Measurements from ENCODE around the gene PAAF1.

Gene PAAF1

GRCh38 chr11:73876424-73877310, at the start of gene PAAF1, which contains the start of gene COA4:
Gene PAAF1 (plus strand): TSS chr11:73876999. CDS start chr11:73877022, 23 bp downstream.
Gene COA4 (minus strand): TSS chr11:73876846. CDS start chr11:73873378, 3,468 bp downstream.
- DNase-seq, result peak; percentile 87
- peak within 1 kb of the TSS; percentile 55 for H3K27ac ChIP-seq
- H3K36me3 ChIP-seq (replicated peaks), result peaks cover 13% of the 10 kb centered on the region
- H3K4me3 ChIP-seq (ENCODE audit: low read depth, low read length), result peak within 1 kb of the TSS; percentile 87
- TF ChIP-seq CTCF (IDR thresholded peaks at IDR 0.05; ENCODE audit: low read depth, low read length, missing control alignments), result no peak
- no peaks in the 10 kb centered on the region for H3K27me3 ChIP-seq (replicated peaks)
- in situ Hi-C loops (cut with HindIII; ENCODE audit: low pct_ligation_motif_present, low sequenced_read_pairs), result no loop called here

- no peak overlapping the region for H3K27ac ChIP-seq
- DNase-seq, result no peak
- no peak for TF ChIP-seq CTCF (IDR thresholded peaks at IDR 0.05; ENCODE audit: low read depth, low read length, missing control alignments)
- no peak overlapping the region for H3K4me3 ChIP-seq (ENCODE audit: low read depth, low read length)
- no peaks in the 10 kb centered on the region for H3K27me3 ChIP-seq (replicated peaks)
- peaks cover 3% of the 10 kb centered on the region for H3K36me3 ChIP-seq (replicated peaks)
- in situ Hi-C loops (cut with HindIII; ENCODE audit: low pct_ligation_motif_present, low sequenced_read_pairs), result no loop called here
These were observed 46.5 kb upstream of the PAAF1 start for GRCh38 chr11:73830261-73830660.

- Histone ChIP-seq H3K27ac (no peak overlapping the region), H3K27me3 (replicated peaks) (no peaks in the 10 kb centered on the region), H3K4me3 (ENCODE audit: low read depth, low read length) (no peak overlapping the region), H3K36me3 (replicated peaks) (no peaks in the 10 kb centered on the region)
- in situ Hi-C loops (cut with HindIII; ENCODE audit: low pct_ligation_motif_present, low sequenced_read_pairs), result no loop called here
- no peak for TF ChIP-seq CTCF (IDR thresholded peaks at IDR 0.05; ENCODE audit: low read depth, low read length, missing control alignments)
- no peak for DNase-seq
These were observed 43.7 kb upstream of the PAAF1 start for GRCh38 chr11:73833067-73833466.

- DNase-seq, result peak; percentile 36
- H3K4me3 ChIP-seq (ENCODE audit: low read depth, low read length), result no peak overlapping the region
- no peak for TF ChIP-seq CTCF (IDR thresholded peaks at IDR 0.05; ENCODE audit: low read depth, low read length, missing control alignments)
- in situ Hi-C loops (cut with HindIII; ENCODE audit: low pct_ligation_motif_present, low sequenced_read_pairs), result no loop called here
- H3K27ac ChIP-seq, result no peak overlapping the region
- H3K27me3 ChIP-seq (replicated peaks), result no peaks in the 10 kb centered on the region
- peaks cover 2% of the 10 kb centered on the region for H3K36me3 ChIP-seq (replicated peaks)
These were observed 38.2 kb upstream of the PAAF1 start for GRCh38 chr11:73838443-73839122.

GRCh38 chr11:73839123-73839457, 37.7 kb upstream of the PAAF1 start:
- no peak for TF ChIP-seq CTCF (IDR thresholded peaks at IDR 0.05; ENCODE audit: low read depth, low read length, missing control alignments)
- no peak overlapping the region for H3K4me3 ChIP-seq (ENCODE audit: low read depth, low read length)
- H3K36me3 ChIP-seq (replicated peaks), result peaks cover 2% of the 10 kb centered on the region
- in situ Hi-C loops (cut with HindIII; ENCODE audit: low pct_ligation_motif_present, low sequenced_read_pairs), result no loop called here
- H3K27ac ChIP-seq, result no peak overlapping the region
- DNase-seq, result no peak
- no peaks in the 10 kb centered on the region for H3K27me3 ChIP-seq (replicated peaks)

Data from brain microvascular endothelial cell (primary cell).